ENCODE measurements around the gene CRHBP.
"Not testable (repeated sequence)": the region's sequence is repeated elsewhere in the genome, so short reads cannot be mapped to it uniquely, and the experiment has no call there.

Gene CRHBP

GRCh38 chr5:76952795-76953536, at the start of gene CRHBP:
CRHBP (plus strand) TSS chr5:76953045; CDS start chr5:76953135, 90 bp downstream.
- Histone ChIP-seq H3K4me1 (ENCODE audit: control insufficient read depth in 1 of 2, insufficient read depth in 1 of 2, low read depth in 1 of 2, low read length in 1 of 2) (peaks cover 7 to 16% of the 10 kb centered on the region in 2 experiments), H3K9me3 (no peaks in the 10 kb centered on the region), H3K36me3 (no peaks in the 10 kb centered on the region), H3K27me3 (peaks cover 69% of the 10 kb centered on the region), H3K4me3 (ENCODE audit: low read depth in 1 of 2, low read length in 1 of 2) (peak within 1 kb of the TSS in 1 of 2 experiments; percentile 32), H3K27ac (no peak within 1 kb of the TSS)
- TF ChIP-seq CTCF (IDR thresholded peaks at IDR 0.05), result no peak

- H3K27ac ChIP-seq, result no peak overlapping the region
- TF ChIP-seq CTCF (IDR thresholded peaks at IDR 0.05), result no peak
- no peaks in the 10 kb centered on the region for H3K4me1 ChIP-seq (ENCODE audit: control insufficient read depth in 1 of 2, insufficient read depth in 1 of 2, low read depth in 1 of 2, low read length in 1 of 2)
- H3K36me3 ChIP-seq, result no peaks in the 10 kb centered on the region
- no peak overlapping the region for H3K4me3 ChIP-seq (ENCODE audit: low read depth in 1 of 2, low read length in 1 of 2)
- H3K27me3 ChIP-seq, result no peaks in the 10 kb centered on the region
- H3K9me3 ChIP-seq, result no peaks in the 10 kb centered on the region
Measured at GRCh38 chr5:76908166-76908565, 44.7 kb upstream of the CRHBP start.

GRCh38 chr5:76910344-76910933, 42.4 kb upstream of the CRHBP start:
- not testable (repeated sequence) for H3K9me3 ChIP-seq; H3K27ac ChIP-seq; H3K27me3 ChIP-seq; H3K36me3 ChIP-seq; H3K4me1 ChIP-seq (ENCODE audit: control insufficient read depth in 1 of 2, insufficient read depth in 1 of 2, low read depth in 1 of 2, low read length in 1 of 2); H3K4me3 ChIP-seq (ENCODE audit: low read depth in 1 of 2, low read length in 1 of 2)

GRCh38 chr5:76914671-76915070, 38.2 kb upstream of the CRHBP start:
- not testable (repeated sequence) for H3K27ac ChIP-seq; H3K4me1 ChIP-seq (ENCODE audit: control insufficient read depth in 1 of 2, insufficient read depth in 1 of 2, low read depth in 1 of 2, low read length in 1 of 2); H3K4me3 ChIP-seq (ENCODE audit: low read depth in 1 of 2, low read length in 1 of 2); H3K36me3 ChIP-seq; H3K9me3 ChIP-seq; H3K27me3 ChIP-seq

GRCh38 chr5:76918539-76918938, 34.3 kb upstream of the CRHBP start:
- Histone ChIP-seq H3K27me3 (no peaks in the 10 kb centered on the region), H3K36me3 (no peaks in the 10 kb centered on the region), H3K9me3 (no peaks in the 10 kb centered on the region), H3K27ac (no peak overlapping the region), H3K4me3 (ENCODE audit: low read depth in 1 of 2, low read length in 1 of 2) (no peak overlapping the region), H3K4me1 (ENCODE audit: control insufficient read depth in 1 of 2, insufficient read depth in 1 of 2, low read depth in 1 of 2, low read length in 1 of 2) (no peaks in the 10 kb centered on the region)
- no peak for TF ChIP-seq CTCF (IDR thresholded peaks at IDR 0.05)

- no peak overlapping the region for H3K4me3 ChIP-seq (ENCODE audit: low read depth in 1 of 2, low read length in 1 of 2)
- H3K9me3 ChIP-seq, result no peaks in the 10 kb centered on the region
- TF ChIP-seq CTCF (IDR thresholded peaks at IDR 0.05), result no peak
- no peaks in the 10 kb centered on the region for H3K36me3 ChIP-seq
- H3K27me3 ChIP-seq, result no peaks in the 10 kb centered on the region
- H3K4me1 ChIP-seq (ENCODE audit: control insufficient read depth in 1 of 2, insufficient read depth in 1 of 2, low read depth in 1 of 2, low read length in 1 of 2), result no peaks in the 10 kb centered on the region
- no peak overlapping the region for H3K27ac ChIP-seq
Measured at GRCh38 chr5:76920491-76920890, 32.4 kb upstream of the CRHBP start.

All from neutrophil (primary cell).